Body of pancreas (tissue), 4 donors: ENCODE measurements around the gene AMDHD2. TPM values are rescaled to one million over a fixed set of nuclear protein-coding genes. Genes with fewer than 3 reads are reported as not detected.

ENCODE experiments used
- ATAC-seq: fragments of 150-250 bp; one replicate; pipeline ENCODE4 v1.9.1; 2016
- DNase-seq, 4 donors: peaks; one replicate each; pipeline ENCODE4 v3.0.0-alpha.2; 2019
- H3K27ac ChIP-seq, 4 donors: fragments of 200-600 bp; sonication (generic); 1 replicate in 3 of 4; 2 replicates in 1 of 4; pipeline versions ENCODE4 v1.5.1 to v1.6.1; 2016 to 2019; ENCODE audit warnings: mild to moderate bottlenecking in 1 of 4, mixed read lengths in 1 of 4, moderate library complexity in 1 of 4
- H3K27me3 ChIP-seq, 2 donors: fragments of 200-600 bp; sonication (generic); one replicate each; pipeline ENCODE4 v1.6.0; 2016; ENCODE audit warnings: mild to moderate bottlenecking in 1 of 2
- H3K36me3 ChIP-seq, 2 donors: fragments of 200-600 bp; sonication (generic); replicated peaks in 1 of 2; 2 replicates each; pipeline ENCODE4 v1.5.1; 2016; ENCODE audit warnings: low read depth in 2 of 2; ENCODE audit not compliant: insufficient read depth in 1 of 2
- H3K4me1 ChIP-seq: fragments of 200-600 bp; sonication (generic); one replicate; pipeline ENCODE4 v1.6.0; 2016
- H3K4me3 ChIP-seq, 2 donors: fragments of 200-600 bp; sonication (generic); 1 replicate in 1 of 2; 2 replicates in 1 of 2; pipeline ENCODE4 v1.5.1; 2016 to 2019
- H3K9me3 ChIP-seq, 3 donors: fragments of 200-600 bp; sonication (generic); 1 replicate in 2 of 3; 2 replicates in 1 of 3; pipeline ENCODE4 v1.5.1; 2016
- CTCF ChIP-seq, 7 experiments: fragments of 450-650 bp in 4 of 7; fragments of 200-600 bp in 3 of 7; sonication (generic) in 3 of 7; IDR thresholded peaks; one replicate each; pipeline ENCODE4 v1.5.1; 2016 to 2019; ENCODE audit warnings: antibody characterized with exemption in 7 of 7
- POLR2A ChIP-seq, 3 donors: fragments of 450-650 bp; IDR thresholded peaks; one replicate each; pipeline ENCODE4 v1.6.1; 2016; ENCODE audit warnings: antibody characterized with exemption in 3 of 3, mild to moderate bottlenecking in 2 of 3
- WGBS, 2 donors: methylation state at CpG; one replicate each; pipeline ENCODE4 v1.1.5; 2017; 5-methylcytosine and 5-hydroxymethylcytosine counted together
- intact Hi-C: fragments of 100-400 bp; cut with DNase I; formaldehyde crosslinking; loops from one replicate; pipeline ENCODE4 v1.15.1; 2023
- total RNA-seq, 2 donors: library from RNA; depleted of rRNA; stranded (reverse); fragments of >200 nt; gene quantifications; one replicate each; pipeline ENCODE4 v1.1.0, GENCODE V29; 2016

The AMDHD2 gene
- total RNA-seq, 2 donors from 2014 or later = 13.7 to 33.6 TPM

- ATAC-seq (no peak), DNase-seq (peak in 2 of 4 donors; percentile 12 to 16)
- H3K4me1 ChIP-seq = peaks cover 39% of the 10 kb centered on the region
- WGBS, 2 donors = 79 to 87% methylated on average over 17 of the region's 17 CpGs
- H3K4me3 ChIP-seq = no peak overlapping the region
- intact Hi-C loops = no loop called here
- peak overlapping the region; percentile 96 to 99 (median 98) for H3K27ac ChIP-seq
- no peaks in the 10 kb centered on the region for H3K27me3 ChIP-seq
- no peaks in the 10 kb centered on the region for H3K9me3 ChIP-seq
- no peak for TF ChIP-seq CTCF (IDR thresholded peaks at IDR 0.05)
- no peak for TF ChIP-seq POLR2A (IDR thresholded peaks at IDR 0.05)
- H3K36me3 ChIP-seq = no peaks in the 10 kb centered on the region
These were observed 8.0 kb upstream of the AMDHD2 start for GRCh38 chr16:2511996-2512734.

GRCh38 chr16:2512735-2513404, 7.3 kb upstream of the AMDHD2 start:
- peak; percentile 49 to 63 (median 54) for DNase-seq
- peak; percentile 12 for ATAC-seq
- intact Hi-C loops = no loop called here
- WGBS, 2 donors = 13 to 18% methylated on average over 13 to 15 of the region's 15 CpGs
- no peaks in the 10 kb centered on the region for H3K27me3 ChIP-seq
- H3K4me1 ChIP-seq = peaks cover 46% of the 10 kb centered on the region
- no peaks in the 10 kb centered on the region for H3K9me3 ChIP-seq
- TF ChIP-seq CTCF (IDR thresholded peaks at IDR 0.05) (peak in 2 of 7 experiments; percentile 8), POLR2A (IDR thresholded peaks at IDR 0.05) (no peak)
- H3K4me3 ChIP-seq = no peak overlapping the region
- peak overlapping the region; percentile 96 to 99 (median 98) for H3K27ac ChIP-seq
- no peaks in the 10 kb centered on the region for H3K36me3 ChIP-seq

- Histone ChIP-seq H3K27me3 (no peaks in the 10 kb centered on the region), H3K4me1 (peaks cover 54% of the 10 kb centered on the region), H3K36me3 (no peaks in the 10 kb centered on the region), H3K27ac (peak within 1 kb of the TSS; percentile 96 to 99 (median 98)), H3K4me3 (peak within 1 kb of the TSS; percentile 72), H3K9me3 (no peaks in the 10 kb centered on the region)
- 0 to 1% methylated on average over 8 to 98 of the region's 122 CpGs for WGBS, 2 donors
- intact Hi-C loops = no loop called here
- ATAC-seq = peak; percentile 91
- TF ChIP-seq CTCF (IDR thresholded peaks at IDR 0.05) = peak in 1 of 7 experiments; percentile 6
- TF ChIP-seq POLR2A (IDR thresholded peaks at IDR 0.05) = peak; percentile 89 to 93 (median 93)
- peak; percentile 96 to 99 (median 98) for DNase-seq
These were observed 6.5 kb upstream of the AMDHD2 start, which contains the start of gene ATP6V0C for GRCh38 chr16:2513405-2514332. Gene ATP6V0C, plus strand, starts transcription at chr16:2513952. Its CDS starts 152 bp downstream, at chr16:2514104.

- peak overlapping the region; percentile 72 for H3K4me3 ChIP-seq
- intact Hi-C loops = no loop called here
- H3K36me3 ChIP-seq = no peaks in the 10 kb centered on the region
- ATAC-seq (peak; percentile 6), DNase-seq (peak; percentile 48 to 64 (median 60))
- WGBS, 2 donors = 0% methylated on average over 1 to 62 of the region's 63 CpGs
- TF ChIP-seq POLR2A (IDR thresholded peaks at IDR 0.05) (no peak), CTCF (IDR thresholded peaks at IDR 0.05) (no peak)
- H3K4me1 ChIP-seq = peaks cover 62% of the 10 kb centered on the region
- H3K9me3 ChIP-seq = no peaks in the 10 kb centered on the region
- peak overlapping the region; percentile 96 to 99 (median 98) for H3K27ac ChIP-seq
- H3K27me3 ChIP-seq = no peaks in the 10 kb centered on the region
These were observed 5.6 kb upstream of the AMDHD2 start for GRCh38 chr16:2514333-2515179.
